ENCODE measurements around the gene GTPBP4.

The GTPBP4 gene

DNA sequence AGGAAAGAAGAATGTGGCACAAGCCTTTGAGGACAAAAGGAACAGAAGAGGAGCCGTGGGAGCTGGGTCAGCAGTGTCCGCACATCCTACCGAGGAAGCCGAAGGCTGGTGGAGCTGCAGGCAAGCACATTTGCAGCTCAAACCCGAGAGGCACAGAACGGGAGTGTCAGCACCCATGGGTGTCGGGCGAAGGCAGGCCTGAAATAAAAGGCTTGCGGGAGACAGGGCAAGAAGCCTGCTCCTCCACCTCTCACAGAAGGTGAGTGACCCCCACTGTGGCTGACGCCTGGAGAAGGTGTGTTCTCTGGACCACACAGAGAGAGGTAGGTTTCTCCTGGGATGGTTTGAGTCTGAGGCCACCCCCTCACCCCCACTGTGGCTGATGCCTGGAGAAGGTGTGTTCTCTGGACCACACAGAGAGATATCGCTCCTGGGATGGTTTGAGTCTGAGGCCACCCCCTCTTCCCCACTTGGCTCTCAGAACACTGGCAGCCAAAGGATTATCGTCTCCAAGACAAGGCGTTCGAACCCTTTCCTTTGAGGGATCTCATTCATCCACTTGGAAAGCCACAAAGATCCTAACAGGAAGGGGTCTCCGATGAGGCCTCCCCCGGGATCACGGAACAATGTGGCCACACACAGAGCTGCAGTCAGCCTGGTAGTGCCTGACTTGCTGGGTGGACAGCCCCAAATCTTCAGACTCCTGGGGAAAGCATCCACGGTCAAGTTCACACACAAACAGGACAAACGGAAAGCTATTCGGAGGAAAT, 21.6 kb upstream of the GTPBP4 start:
- no peak for DNase-seq (ENCODE audit: low spot score)

DNA sequence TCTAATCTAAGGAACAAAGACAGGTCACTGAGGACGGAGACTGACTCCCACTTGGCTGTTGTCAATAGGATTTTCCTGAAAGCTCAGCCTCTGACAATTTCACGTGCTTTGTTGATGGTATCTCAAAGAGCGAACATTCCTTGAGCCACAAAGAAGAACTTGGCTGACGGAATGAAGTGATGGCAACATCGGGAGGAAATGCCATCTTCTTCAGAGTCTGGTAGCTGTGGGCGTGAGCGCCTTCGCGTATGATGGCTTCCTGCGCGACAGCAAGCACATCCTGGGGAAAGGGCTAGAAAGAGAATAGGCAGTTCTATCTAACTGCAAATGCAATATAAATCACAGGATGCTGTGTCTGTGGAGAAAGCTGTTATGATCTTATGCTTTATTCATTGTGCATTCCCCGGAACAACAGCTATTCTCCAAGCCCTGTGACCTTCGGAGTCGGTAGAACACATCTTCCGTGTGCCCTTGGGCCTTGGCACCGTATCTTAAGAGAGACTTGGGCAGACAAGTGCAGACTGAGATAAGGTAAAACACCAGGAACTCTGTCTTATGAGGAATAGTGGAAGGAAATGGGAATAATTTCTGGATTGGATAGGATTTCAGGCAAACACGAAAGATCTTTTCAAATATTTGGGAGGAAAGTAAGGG, 19.6 kb upstream of the GTPBP4 start:
- DNase-seq (ENCODE audit: low spot score) = no peak

DNA sequence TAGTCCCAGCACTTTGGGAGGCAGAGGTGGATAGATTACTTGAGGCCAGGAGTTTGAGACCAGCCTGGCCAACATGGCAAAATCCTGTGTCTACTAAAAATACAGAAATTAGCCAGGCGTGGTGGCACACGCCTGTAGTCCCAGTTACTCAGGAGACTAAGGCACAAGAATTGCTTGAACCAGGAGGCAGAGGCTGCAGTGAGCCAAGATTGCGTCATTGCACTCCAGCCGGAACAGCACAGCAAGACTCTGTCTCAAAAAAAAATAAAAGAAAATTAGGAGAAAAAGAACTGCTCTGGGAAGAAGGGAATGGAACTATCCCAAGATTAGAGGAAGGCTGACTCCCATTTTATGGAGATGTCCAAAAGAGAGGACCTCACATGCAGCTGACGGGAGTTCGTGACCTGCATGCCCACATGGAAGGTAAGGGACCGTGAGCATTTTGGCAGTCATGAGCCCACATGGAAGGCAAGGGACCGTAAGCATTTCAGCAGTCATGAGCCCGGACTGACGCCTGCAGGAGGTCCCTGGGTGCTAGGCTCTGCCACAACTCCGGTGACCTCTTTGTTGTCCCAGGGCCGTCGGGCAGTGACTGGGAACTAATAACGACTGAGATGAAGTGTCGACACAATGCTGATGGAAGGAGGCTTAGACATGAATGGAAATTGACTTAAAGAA, 18.6 kb upstream of the GTPBP4 start:
- no peak for DNase-seq (ENCODE audit: low spot score)

DNA sequence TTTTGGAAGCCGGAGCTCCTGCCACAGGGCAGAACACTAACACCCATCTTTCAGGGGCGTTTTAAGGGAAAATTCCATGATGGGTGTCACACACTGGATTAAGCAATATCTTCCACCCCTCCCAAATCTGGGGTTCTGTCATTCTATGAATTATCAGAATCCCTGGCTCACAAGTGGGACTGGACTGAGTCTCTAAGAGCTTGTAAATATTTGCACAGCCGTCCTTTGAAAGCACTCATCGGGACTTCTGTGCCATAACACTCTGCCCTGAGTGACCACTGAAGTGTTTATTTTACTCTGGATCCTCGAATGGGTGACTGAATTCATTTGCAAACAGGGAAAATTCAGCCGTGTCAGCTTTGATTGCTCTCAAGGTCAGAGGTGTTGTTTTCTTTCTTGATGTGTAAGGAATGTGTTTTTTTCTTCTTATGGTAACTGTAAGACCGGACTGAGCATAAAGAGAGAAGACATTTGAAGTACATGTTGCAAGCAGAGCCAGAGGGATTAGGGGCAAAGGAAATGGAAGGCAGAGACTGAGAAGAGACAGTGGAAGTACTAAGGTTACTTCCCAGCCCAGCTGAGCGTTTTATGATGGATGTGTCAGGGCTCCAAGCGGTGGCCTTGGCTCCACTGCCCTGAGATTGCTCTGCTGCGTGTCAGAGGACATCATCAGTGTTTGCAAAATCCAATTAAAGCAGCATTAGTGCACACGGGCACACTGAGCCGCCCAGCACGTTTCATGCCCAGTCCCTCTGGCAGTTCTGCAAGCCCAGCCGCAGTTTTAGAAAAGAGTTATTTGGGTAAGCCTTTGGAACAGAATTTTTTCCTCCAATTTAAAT, 17.7 kb upstream of the GTPBP4 start:
- no peak for DNase-seq (ENCODE audit: low spot score)

DNA sequence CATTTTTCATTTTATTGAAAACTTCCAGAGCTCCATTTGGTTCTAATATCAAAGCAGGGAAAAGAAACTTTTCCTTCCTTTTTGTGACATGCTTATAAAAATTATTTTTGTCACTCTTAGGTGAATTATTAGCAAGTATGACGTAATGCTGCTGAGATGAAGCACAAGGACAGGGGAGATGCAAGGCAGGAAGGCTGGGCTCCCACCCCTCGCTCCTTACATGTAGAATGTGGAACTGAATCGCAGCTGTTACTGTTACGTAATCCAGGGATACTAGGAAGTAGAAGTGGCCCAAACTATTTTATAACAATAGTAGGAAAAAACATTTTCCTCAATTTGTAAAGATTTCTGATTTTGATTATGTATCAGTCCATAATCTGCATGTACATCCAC, 17.1 kb upstream of the GTPBP4 start:
- no peak for DNase-seq (ENCODE audit: low spot score)

DNA sequence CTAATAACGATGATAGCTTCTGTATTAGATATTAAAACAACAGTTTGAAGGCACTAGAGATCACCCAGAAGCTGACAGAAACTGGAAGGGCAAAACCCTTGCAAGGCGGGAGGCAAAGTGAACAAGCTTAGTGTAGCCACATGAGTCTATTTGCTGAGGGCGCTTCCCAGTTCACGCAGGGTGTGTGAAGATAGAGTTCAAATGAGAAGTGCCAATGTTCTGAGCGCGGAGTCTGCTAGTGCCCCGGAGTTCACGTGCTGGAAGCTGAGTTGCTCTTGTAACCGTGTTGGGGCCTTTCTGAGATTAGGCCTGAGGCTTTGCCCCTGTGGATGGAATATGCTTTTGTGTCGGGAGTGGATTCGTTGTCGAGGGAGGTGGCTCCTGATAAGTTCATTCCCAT, 16.6 kb upstream of the GTPBP4 start:
- DNase-seq (ENCODE audit: low spot score) = no peak

DNA sequence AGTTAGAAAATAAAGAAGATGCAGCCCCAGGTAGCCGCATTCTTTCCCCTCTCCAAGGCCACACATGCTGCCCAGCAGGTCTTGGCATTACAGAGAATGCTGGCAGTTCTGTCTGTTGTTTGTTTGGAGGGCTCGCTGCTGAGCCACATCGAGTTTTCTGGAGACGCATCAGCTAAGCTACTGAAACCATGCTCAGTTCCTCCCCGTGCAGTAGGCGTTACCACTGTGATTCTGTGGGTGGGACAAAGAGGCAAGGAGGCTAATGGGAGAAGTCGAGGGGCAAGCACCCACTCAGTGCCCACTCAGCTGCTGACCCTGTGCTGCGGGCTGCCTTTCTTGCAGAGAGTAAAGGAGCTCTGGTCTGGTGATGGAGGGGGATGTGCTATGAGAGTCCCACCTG, 15.5 kb upstream of the GTPBP4 start:
- DNase-seq (ENCODE audit: low spot score) = no peak

DNA sequence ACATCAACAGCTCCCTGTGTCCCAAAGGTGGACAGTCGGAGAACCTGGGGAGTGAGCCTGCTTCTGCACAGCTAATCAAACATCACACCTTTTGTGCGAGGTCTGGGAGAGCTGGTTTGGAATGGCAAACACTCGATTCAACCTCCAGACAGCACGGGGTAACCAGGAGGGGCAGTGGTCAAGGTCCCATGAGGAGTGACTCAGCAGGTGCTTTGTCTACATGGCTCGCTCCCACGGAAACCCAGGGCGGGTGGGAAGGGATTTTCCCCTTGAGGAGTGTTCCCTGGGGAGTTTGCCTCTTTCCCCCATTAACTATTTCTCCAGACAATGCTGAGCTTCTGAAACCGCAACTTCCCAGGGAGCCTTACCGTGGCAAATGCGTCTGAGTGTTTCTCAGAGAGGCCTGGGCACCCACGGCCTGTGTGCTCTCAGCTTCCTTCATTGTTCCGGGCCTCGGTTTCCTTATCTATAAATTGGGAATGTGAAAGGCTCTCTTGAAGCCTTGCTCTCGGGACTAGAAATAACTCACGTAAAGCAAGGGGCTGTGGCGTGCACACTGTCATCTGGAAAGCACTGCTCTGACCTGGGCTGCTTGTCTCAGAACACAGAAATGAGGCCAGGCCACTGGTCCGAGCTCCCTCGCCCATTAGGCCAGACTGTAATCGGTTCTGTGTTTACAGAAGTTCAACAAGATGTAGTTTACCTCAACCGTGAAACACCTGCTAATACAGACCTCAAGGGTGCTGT, 14.0 kb upstream of the GTPBP4 start:
- DNase-seq (ENCODE audit: low spot score) = no peak

DNA sequence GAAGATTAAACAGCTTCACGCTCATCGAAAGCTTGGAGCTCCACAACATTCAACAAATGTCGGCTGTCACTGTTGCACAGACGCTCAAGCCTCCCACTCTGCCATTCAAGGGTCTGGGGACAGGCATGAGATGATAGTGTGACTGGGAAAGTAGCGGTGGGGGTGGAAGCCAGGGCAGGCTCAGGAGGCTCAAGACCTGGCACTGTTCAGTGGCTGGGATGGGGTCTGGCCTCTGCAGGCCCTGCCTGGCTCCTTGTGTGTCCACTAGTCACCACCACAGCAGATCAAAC, 13.5 kb upstream of the GTPBP4 start:
- no peak for DNase-seq (ENCODE audit: low spot score)

DNA sequence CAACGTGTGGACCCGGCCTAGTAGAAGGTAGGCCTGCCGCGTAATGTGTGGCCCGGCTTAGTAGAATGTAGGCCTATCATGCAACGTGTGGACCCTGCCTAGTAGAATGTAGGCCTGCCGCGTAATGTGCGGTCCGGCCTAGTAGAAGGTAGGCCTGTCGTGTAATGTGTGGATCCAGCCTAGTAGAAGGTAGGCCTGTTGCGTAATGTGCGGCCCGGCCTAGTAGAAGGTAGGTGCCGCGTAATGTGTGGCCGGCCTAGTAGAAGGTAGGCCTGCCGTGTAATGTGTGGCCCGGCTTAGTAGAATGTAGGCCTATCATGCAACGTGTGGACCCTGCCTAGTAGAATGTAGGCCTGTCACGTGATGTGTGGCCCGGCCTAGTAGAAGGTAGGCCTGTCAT, 11.9 kb upstream of the GTPBP4 start:
- DNase-seq (ENCODE audit: low spot score) = no peak

DNA sequence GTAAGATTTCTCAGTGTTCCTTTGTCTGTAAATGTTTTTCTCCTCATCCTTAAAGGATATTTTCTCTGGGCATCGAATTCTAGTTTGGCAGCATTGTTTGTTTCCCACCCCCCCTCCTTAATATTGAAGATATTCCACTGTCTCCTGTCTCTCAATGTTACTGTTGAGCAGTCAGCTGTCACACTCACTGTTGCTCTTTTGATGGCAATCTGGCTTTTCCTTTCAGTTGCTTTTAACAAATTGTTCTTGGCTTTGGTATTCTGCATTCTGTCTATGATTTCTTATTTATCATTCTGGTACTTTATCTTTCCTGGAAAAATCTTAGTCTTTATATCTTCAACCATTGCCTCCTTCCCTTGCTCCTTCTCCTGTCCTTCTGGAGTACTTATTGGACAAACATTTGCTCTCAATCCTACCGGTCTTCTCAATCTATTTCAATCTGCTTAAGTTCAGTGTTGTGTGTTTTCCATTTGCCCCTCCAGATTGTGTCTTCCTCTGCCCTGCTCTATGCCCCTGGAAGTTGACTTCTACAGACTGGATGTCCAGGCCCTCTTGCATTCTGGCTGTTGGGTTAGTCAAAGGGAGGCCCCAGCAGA, 9.3 kb upstream of the GTPBP4 start:
- DNase-seq (ENCODE audit: low spot score) = no peak

DNA sequence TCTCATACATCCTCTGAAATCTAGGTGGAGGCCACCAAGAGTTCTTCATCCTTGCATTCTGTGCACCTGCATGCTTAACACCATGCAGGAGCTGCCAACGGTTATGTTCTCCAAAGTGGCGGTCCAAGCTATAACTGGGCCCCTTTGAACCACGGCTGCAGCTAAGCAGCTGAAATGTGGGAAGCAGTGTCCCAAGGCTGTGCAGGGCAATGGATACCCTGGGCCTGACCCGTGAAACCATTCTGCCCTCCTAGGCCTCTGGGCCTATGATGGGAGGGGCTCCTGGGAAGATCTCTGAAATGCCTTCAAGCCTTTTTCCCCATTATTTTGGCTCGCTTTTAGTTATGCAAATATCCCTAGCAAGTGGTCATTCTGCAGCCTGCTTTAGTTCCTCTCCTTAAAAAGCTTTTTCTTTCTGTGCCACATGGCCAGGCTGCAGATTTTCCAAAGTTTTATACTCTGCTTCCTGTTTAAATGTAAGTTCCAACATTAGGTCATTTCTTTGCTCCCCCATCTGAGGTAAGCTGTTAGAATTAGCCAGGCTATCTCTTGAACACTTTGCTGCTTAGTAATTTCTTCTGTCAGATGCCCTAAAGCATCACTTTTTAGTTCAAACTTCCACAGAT, 7.7 kb upstream of the GTPBP4 start:
- no peak for DNase-seq (ENCODE audit: low spot score)

DNA sequence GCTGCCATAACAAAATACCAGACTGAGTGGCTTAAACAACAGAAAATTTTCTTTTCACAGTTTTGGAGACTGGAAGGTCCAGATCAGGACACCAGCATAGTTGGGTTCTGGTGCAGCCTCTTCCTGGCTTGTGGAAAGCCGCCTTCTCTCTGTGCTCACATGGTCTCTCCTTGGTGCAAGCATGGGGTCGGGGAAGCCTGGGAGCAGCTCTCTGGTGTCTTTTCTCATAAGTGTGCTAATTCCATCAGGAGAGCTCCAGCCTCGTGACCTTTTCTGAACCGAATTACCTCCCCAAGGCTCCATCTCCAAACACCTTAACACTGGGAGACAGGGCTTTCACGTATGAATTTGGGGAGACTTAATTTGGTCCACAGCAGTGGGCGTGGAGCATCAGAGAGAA, 4.8 kb upstream of the GTPBP4 start:
- DNase-seq (ENCODE audit: low spot score) = no peak

DNA sequence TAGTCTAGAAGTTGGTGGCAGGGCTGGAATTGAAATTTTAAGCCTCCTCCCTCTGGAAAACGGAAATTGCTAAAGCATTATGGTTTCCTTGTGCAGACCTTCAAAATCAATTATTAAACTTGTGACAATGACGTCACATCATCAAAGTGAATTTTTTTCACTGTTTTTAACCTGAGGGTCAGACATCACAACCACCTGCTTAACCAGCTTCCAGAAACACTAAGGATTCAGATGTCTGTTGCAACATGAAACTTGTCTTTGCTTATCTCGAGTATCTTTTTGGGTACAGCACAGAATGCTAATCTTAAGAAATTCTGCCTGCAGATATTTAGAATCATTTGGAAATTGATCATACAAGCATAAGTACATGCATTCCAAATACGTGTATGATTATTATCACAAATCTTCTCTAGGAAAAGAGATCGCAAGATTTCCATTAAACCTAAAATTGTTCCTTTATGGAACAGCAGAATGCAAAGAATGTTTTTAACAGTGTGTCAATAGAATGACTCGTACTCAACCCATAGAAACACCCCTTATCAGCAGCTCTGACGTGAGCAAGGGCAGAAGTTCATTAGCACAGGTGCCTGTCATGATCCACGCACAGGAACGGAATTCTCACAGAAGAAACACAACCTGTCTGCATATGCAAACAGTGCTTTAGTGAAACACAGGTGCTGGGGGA, 4.1 kb upstream of the GTPBP4 start:
- DNase-seq (ENCODE audit: low spot score) = no peak

DNA sequence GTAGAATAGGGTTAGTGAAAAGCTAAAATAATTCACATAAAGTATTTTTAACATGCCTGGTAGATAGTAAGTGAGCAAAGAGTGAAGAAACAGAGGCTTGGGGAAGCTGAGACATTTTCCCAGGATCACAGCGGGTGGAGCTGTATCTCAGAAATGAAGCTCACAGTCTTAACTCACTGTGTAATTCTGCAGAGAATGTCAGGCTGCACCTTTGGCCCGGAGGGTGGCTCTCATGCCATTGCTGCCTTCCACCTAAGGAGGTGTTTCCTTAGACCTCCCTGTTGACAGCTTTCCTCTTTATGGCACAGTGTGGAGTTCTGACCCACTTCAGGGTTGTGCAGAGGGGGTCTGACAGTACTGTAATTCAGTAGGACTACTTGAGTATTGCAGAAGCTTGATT, 2.9 kb upstream of the GTPBP4 start:
- no peak for DNase-seq (ENCODE audit: low spot score)

DNA sequence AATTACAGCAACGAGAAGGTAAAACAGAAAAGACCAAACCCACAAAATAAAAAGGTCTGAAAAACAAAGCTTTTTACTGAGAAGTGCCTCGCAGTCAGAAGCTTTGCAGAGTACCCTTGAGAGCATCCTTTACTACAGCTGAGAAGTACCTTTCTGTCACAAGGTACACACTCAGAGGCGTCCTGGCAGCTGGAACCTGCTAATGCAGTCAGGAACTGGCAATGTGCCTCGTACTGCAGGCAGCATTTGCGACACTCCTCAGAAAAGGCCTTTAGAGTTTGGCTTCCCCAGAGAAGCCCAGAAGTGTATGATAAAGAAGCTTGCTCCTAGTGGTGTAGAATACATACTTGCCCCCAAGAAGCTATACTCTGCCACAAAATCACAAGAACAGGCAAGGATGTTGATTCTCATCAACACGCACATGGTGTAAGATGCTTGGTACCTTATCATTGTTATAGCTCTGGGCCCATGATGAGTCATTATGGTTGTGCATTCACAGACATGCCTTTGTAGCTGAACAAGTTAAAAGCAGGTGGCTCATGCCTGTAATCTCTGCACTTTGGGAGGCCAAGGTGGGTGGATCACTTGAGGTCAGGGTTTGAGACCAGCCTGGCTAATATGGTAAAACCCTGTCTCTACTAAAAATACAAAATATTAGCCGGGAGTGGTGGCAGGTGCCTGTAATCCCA, 2.0 kb upstream of the GTPBP4 start:
- peak; percentile 78 for DNase-seq (ENCODE audit: low spot score)

DNA sequence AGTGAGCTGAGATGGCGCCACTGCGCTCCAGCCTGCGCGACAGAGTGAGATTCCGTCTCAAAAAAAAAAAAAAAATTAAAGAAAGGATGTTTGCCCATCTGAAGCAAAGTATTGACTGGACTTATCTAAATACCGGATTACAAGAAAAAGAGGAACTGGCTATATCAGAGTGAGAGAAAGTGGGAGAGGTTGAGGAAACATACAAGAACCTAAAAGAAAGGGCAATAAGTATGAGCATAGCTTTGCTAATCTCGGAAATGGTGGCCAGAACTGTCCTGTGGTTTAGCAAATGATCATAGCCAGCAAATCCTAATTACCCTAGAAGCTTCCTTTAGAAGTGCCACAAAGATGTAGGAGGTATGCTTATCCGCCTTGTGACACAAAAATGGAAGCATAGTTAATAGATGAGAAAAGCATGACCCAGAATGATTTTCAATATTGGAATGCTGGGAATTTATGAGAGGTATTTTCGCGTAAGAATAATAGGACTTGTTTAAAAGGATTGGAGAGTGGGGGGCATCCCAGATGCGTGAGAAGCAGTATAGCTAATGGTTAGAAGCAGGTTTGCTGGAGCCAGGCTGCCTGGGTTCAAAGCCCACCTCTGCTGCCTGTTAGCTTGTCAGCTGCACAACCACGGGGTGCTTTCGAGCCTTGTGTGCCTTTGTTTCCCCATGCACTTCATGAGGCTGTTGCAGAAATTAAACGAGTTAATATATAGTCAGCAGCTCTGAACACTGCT, 1.2 kb upstream of the GTPBP4 start:
- DNase-seq (ENCODE audit: low spot score) = peak; percentile 90

DNA sequence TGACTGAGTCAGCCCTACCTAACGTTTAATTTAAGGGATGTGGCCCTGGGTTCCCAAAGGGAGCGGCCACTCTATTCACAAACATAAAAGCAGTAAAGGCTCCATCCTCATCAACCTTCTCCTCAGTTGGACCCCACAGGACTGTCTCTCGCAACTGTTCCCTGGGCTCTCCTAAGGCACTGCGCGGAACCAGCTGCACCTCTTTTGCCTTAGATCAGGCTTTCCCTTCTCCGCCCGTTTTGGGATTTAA, 689 bp upstream of the GTPBP4 start:
- peak; percentile 66 for DNase-seq (ENCODE audit: low spot score)

Data from RKO (cell line).